D721Med (cell line): Measurements from ENCODE around the gene OR2S2.

Source experiments
- DNase-seq: peaks from one replicate; pipeline ENCODE4 v3.0.0; 2011; ENCODE audit warnings: low spot score; ENCODE audit not compliant: insufficient read length
- FAIRE-seq: peaks from 2 replicates; lab custom pipeline; 2011; peaks lifted over from hg19 to GRCh38; lab: Jason Lieb, UNC
- TF ChIP-seq, protein P1 (sequence below): IDR thresholded peaks from 2 replicates; pipeline ENCODE4 v1.5.1; 2012; ENCODE audit warnings: mild to moderate bottlenecking, control low read depth; ENCODE audit not compliant: insufficient read depth; ENCODE audit errors: missing control alignments

The OR2S2 gene

GRCh38 chr9:35948901-35949318 is 9.0 kb downstream of the OR2S2 start:
- TF ChIP-seq, protein P1, sequence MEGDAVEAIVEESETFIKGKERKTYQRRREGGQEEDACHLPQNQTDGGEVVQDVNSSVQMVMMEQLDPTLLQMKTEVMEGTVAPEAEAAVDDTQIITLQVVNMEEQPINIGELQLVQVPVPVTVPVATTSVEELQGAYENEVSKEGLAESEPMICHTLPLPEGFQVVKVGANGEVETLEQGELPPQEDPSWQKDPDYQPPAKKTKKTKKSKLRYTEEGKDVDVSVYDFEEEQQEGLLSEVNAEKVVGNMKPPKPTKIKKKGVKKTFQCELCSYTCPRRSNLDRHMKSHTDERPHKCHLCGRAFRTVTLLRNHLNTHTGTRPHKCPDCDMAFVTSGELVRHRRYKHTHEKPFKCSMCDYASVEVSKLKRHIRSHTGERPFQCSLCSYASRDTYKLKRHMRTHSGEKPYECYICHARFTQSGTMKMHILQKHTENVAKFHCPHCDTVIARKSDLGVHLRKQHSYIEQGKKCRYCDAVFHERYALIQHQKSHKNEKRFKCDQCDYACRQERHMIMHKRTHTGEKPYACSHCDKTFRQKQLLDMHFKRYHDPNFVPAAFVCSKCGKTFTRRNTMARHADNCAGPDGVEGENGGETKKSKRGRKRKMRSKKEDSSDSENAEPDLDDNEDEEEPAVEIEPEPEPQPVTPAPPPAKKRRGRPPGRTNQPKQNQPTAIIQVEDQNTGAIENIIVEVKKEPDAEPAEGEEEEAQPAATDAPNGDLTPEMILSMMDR = no peak
- FAIRE-seq = no peak
- no peak for DNase-seq

GRCh38 chr9:35948451-35948850 is 9.5 kb downstream of the OR2S2 start:
- FAIRE-seq (no peak), DNase-seq (no peak)
- TF ChIP-seq, protein P1 = no peak

DNA sequence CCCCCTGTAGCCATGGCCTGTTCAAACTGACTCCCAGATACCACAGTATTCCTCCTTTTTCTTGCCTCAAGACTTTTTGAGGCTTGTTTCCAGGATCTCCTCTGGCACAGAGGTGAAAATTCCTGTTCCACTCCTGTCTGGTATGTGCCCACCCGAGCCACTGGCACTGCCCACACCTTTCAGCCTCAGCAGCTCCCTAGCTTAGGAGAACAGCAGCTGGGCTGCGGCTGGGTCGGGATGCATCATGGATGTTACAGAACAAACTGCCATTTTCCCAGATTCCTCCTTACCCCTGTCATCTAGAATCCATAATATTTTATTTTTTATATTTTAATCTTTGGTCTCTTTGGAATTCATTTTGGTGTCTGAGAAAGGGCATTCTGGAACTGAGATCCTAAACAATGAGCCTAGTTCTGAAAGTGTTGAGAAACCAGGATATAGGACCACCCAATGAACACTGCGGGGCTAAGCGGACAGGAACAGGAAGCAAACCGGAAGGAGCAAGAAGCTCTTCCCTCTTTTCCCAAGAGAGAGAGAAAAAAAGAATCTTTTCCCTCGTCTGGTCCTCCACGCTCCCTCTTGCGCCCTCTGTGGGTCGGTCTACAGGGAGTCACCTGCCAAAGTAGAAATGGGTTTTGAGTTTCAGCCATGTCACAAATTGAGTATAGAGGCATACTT is 12.5 kb downstream of the OR2S2 start:
- TF ChIP-seq, protein P1 = peak; percentile 90
- FAIRE-seq = peak; percentile 6
- peak; percentile 67 for DNase-seq

DNA sequence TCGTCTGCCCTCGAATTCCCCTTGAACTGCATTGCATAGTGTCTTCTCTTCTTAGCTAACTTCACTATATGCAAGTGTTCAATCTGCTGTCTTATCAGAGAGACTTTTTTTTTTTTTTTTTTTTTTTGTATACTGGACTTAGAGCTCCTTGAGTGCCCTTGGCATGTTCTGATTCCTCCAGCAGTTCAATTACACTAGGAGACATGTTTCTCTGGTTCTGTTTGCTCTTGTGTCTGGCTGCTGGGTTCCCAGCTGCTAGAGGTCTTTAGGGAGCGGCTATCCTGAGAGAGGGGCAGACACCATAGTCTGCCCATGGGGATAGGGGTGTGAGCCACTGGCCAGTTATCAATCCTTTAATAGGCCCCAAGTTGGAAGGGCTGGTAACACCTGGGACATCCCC is 13.1 kb downstream of the OR2S2 start:
- FAIRE-seq (no peak), DNase-seq (no peak)
- TF ChIP-seq, protein P1 = no peak

GRCh38 chr9:35944173-35944572 is 13.8 kb downstream of the OR2S2 start:
- DNase-seq (no peak), FAIRE-seq (no peak)
- TF ChIP-seq, protein P1 = no peak

DNA sequence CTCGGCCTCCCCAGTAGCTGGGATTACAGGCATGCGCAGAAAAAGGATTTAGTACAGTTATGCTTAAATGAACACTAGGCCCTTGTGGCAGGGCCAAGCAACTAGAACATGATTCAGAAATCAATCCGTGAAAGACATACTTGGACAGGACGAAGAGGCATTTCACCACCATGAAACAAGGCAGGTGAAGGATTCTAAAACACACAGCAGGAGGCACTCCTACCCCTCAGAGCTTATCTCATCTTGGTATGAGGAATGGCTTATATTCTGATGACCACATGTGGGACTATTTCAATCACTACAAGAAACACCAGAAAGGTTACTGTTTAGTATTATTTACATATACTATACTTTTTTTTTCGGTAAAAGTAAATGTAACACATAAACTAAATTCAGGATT is 15.7 kb downstream of the OR2S2 start:
- TF ChIP-seq, protein P1 = no peak
- no peak for DNase-seq
- FAIRE-seq = no peak
